K562 (cell line): ENCODE results near the gene PAQR7. TPM values are rescaled to one million over a fixed set of nuclear protein-coding genes. Genes with fewer than 3 reads are reported as not detected.
A peak's percentile ranks its signal among the peaks of the same experiment; 100 is the strongest.

ENCODE experiments used
- ARID2 ChIP-seq: fragments of 450-650 bp; IDR thresholded peaks from 2 replicates; pipeline ENCODE4 v1.6.1; 2017; ENCODE audit warnings: antibody characterized with exemption, mild to moderate bottlenecking
- BRD9 ChIP-seq: fragments of 450-650 bp; IDR thresholded peaks from 2 replicates; pipeline ENCODE4 v1.6.1; 2018; ENCODE audit warnings: low read depth; ENCODE audit not compliant: partially characterized antibody
- ETS2 ChIP-seq: IDR thresholded peaks from 2 replicates; pipeline ENCODE4 v1.6.1; 2016; ENCODE audit warnings: borderline replicate concordance, missing genetic modification characterization, mild to moderate bottlenecking, moderate library complexity, missing compliant biosample characterization; ENCODE audit not compliant: poor library complexity, severe bottlenecking
- GTF2A2 ChIP-seq: IDR thresholded peaks from 2 replicates; pipeline ENCODE4 v1.6.1; 2016; ENCODE audit warnings: mild to moderate bottlenecking, missing genetic modification characterization, missing compliant biosample characterization
- KAT7 ChIP-seq: sonication (generic); formaldehyde crosslinking; IDR thresholded peaks from 2 replicates; pipeline ENCODE4 v1.8.0; 2022; ENCODE audit warnings: missing genetic modification reagents, mild to moderate bottlenecking, borderline replicate concordance
- LCOR ChIP-seq: sonication (generic); formaldehyde crosslinking; IDR thresholded peaks from 2 replicates; pipeline ENCODE4 v1.8.0; 2022; ENCODE audit warnings: mild to moderate bottlenecking, missing genetic modification reagents
- MAZ ChIP-seq, 2 experiments: fragments of 450-650 bp in 1 of 2; sonication (generic) in 1 of 2; formaldehyde crosslinking; IDR thresholded peaks in 1 of 2; conservative IDR thresholded peaks in 1 of 2; 2 replicates each; pipeline versions ENCODE4 v1.4.0 to v1.5.0; 2020; ENCODE audit warnings: mild to moderate bottlenecking in 1 of 2, missing genetic modification reagents in 1 of 2
- NBN ChIP-seq: fragments of 450-650 bp; IDR thresholded peaks from 2 replicates; pipeline ENCODE4 v1.6.1; 2016; ENCODE audit warnings: low read depth, mild to moderate bottlenecking
- NFE2 ChIP-seq: IDR thresholded peaks from 2 replicates; pipeline ENCODE4 v1.6.1; 2014; ENCODE audit warnings: antibody characterized with exemption, low read depth
- SMAD2 ChIP-seq: fragments of 150-350 bp; IDR thresholded peaks from 2 replicates; pipeline ENCODE4 v1.6.1; 2014; ENCODE audit warnings: low read depth, mild to moderate bottlenecking, low read length
- SMARCA5 ChIP-seq: fragments of 450-650 bp; IDR thresholded peaks from 2 replicates; pipeline ENCODE4 v1.6.1; 2016
- TAF1 ChIP-seq: IDR thresholded peaks from 2 replicates; pipeline ENCODE4 v1.6.1; 2011; ENCODE audit warnings: mild to moderate bottlenecking, low read length, moderate library complexity; ENCODE audit not compliant: insufficient read depth, control insufficient read depth, severe bottlenecking; ENCODE audit errors: extremely low read depth
- TCFL5 ChIP-seq: fragments of 250-450 bp; sonication (Bioruptor Pico); conservative IDR thresholded peaks from 2 replicates; pipeline ENCODE4 v1.6.1; 2021; ENCODE audit warnings: mild to moderate bottlenecking, moderate library complexity, matching md5 sums
- WHSC1 ChIP-seq: IDR thresholded peaks from one replicate; pipeline ENCODE4 v1.6.1; 2012; ENCODE audit warnings: low read length, control low read depth, inconsistent platforms
- ZNF121 ChIP-seq: sonication (generic); formaldehyde crosslinking; conservative IDR thresholded peaks from 2 replicates; pipeline ENCODE4 v1.8.0; 2022; ENCODE audit warnings: missing genetic modification reagents
- ZNF318 ChIP-seq, 2 experiments: fragments of 450-650 bp; IDR thresholded peaks; 2 replicates each; pipeline ENCODE4 v1.6.1; 2016; ENCODE audit warnings: mild to moderate bottlenecking in 2 of 2, borderline replicate concordance in 1 of 2, low read depth in 1 of 2, moderate library complexity in 1 of 2
- ZNF583 ChIP-seq: fragments of 250-450 bp; sonication (Bioruptor Pico); IDR thresholded peaks from 2 replicates; pipeline ENCODE4 v1.4.0; 2020
- polyA plus RNA-seq, 8 experiments: library from polyadenylated mRNA; depleted of rRNA in 4 of 8; stranded (reverse) in 5 of 8; unstranded in 3 of 8; fragments of >200 nt; fragmentation: Nextera tagmentation in 2 of 8; fragmentation: Illumina TruSeq in 1 of 8; extraction: Ambion mirVana in 2 of 8; extraction: Trizol in 1 of 8; gene quantifications; 2 replicates each; pipeline versions ENCODE4 v1.2.1 to v1.2.3, GENCODE V29; 2011 to 2014; ENCODE audit warnings: inconsistent platforms in 1 of 8, missing spikeins in 1 of 8
- total RNA-seq, 7 experiments: library from RNA; depleted of rRNA in 6 of 7; stranded (reverse); fragments of >200 nt in 6 of 7; fragmentation: Illumina TruSeq in 2 of 7; extraction: Trizol in 2 of 7; gene quantifications; 2 replicates each; pipeline versions ENCODE4 v1.2.1 to v1.2.3, GENCODE V29; 2011 to 2021; ENCODE audit warnings: low replicate concordance in 1 of 7

PAQR7 gene
- total and polyA plus RNA-seq, 9 of the 15 experiments (the other 6 are each of a cell fraction or from before 2014, with no cell fraction given), result 1.1 to 5.2 (median 2.6) TPM

- TF ChIP-seq ARID2 (peak; percentile 71), GTF2A2 (no peak), NBN (peak; percentile 27), MAZ (CRISPR knock-in tag; conservative IDR thresholded peaks at IDR 0.05 in 1 of 2, IDR thresholded peaks at IDR 0.05 in 1 of 2) (peak; percentile 82 to 91), LCOR (CRISPR knock-in tag) (0 out of 2 replicates have a peak, but pooled peaks have one; percentile 63), ZNF121 (CRISPR knock-in tag) (no peak), ZNF318 (IDR thresholded peaks at IDR 0.05; ENCODE audit: borderline replicate concordance in 1 of 2, low read depth in 1 of 2) (no peak), SMAD2 (no peak), SMARCA5 (peak; percentile 87), TCFL5 (CRISPR knock-in tag) (no peak), ETS2 (no peak), WHSC1 (no peak), BRD9 (peak; percentile 54), ZNF583 (0 out of 2 replicates have a peak, but pooled peaks have one; percentile 66), TAF1 (peak; percentile 99), NFE2 (no peak; the same call in 1 of the 2 replicates), KAT7 (0 out of 2 replicates have a peak, but pooled peaks have one; percentile 45)
These were observed 16.4 kb downstream of the PAQR7 start, which contains the start of gene AUNIP (continued) for GRCh38 chr1:25858906-25859789.
